Measurements from ENCODE around the gene SLFN12L. TPM values are rescaled to one million over a fixed set of nuclear protein-coding genes. Genes with fewer than 3 reads are reported as not detected.

SLFN12L gene
- total RNA-seq, 1 experiment from 2014 or later: not detected

- no peak for DNase-seq
- H2BK5ac ChIP-seq (ENCODE audit: insufficient read length, low read length): no peak overlapping the region
- no peak overlapping the region for H3K4me3 Mint-ChIP-seq
- H3K14ac ChIP-seq (ENCODE audit: insufficient read depth, low read length): no peak overlapping the region
- H3K79me1 ChIP-seq (ENCODE audit: insufficient read depth, low read depth, low read length, poor library complexity, severe bottlenecking): no peaks in the 10 kb centered on the region
- no peak overlapping the region for H3K23ac ChIP-seq (ENCODE audit: insufficient read length, low read depth, low read length)
- H2BK120ac ChIP-seq (ENCODE audit: low read depth, low read length, poor library complexity, severe bottlenecking): no peak overlapping the region
- no peak overlapping the region for H3K4me2 ChIP-seq (ENCODE audit: insufficient read depth, insufficient read length, low read length)
- H3K9me3 Mint-ChIP-seq: no peaks in the 10 kb centered on the region
- no peak overlapping the region for H2AK5ac ChIP-seq (ENCODE audit: insufficient read length, low read length)
- no peaks in the 10 kb centered on the region for H3K36me3 Mint-ChIP-seq (ENCODE audit: insufficient read depth in 1 of 3, low read depth in 3 of 3)
- WGBS (ENCODE audit: extremely low coverage, insufficient read length, low lambda C conversion rate): no CpG with 5 or more reads among the region's 5 CpGs
- no peak overlapping the region; a peak in 1 of 7 replicates for H3K27ac Mint-ChIP-seq
- H3K4me1 Mint-ChIP-seq: peaks cover 9% of the 10 kb centered on the region in 2 experiments
- no peak overlapping the region for H2BK15ac ChIP-seq (ENCODE audit: low read depth, low read length)
- H3K4me1 ChIP-seq (ENCODE audit: insufficient read depth, low read length): no peaks in the 10 kb centered on the region
- H4K91ac ChIP-seq (ENCODE audit: insufficient read length, low read depth, low read length): no peak overlapping the region
- no peak overlapping the region for H2AFZ ChIP-seq (ENCODE audit: low read length)
- no peak overlapping the region for H4K5ac ChIP-seq (ENCODE audit: insufficient read length, low read depth, low read length)
- no peak overlapping the region for H2BK12ac ChIP-seq (ENCODE audit: insufficient read length, low read depth, low read length)
- no peak overlapping the region for H3K4ac ChIP-seq (ENCODE audit: low read depth, low read length)
- no peak overlapping the region for H3T11ph ChIP-seq (ENCODE audit: low read length)
- H2BK20ac ChIP-seq (ENCODE audit: low read depth, low read length, poor library complexity, severe bottlenecking): no peak overlapping the region
- no peak overlapping the region for H3K27ac ChIP-seq (ENCODE audit: insufficient read length, low read depth, low read length)
- H3K9me3 ChIP-seq (ENCODE audit: control insufficient read depth, low read depth, low read length): no peaks in the 10 kb centered on the region
- peak; percentile 44 for TF ChIP-seq CTCF (conservative IDR thresholded peaks at IDR 0.05)
- no peak overlapping the region for H3K18ac ChIP-seq (ENCODE audit: insufficient read length, low read depth, low read length)
- no peak overlapping the region for H3K56ac ChIP-seq (ENCODE audit: insufficient read length, low read depth, low read length)
- H3K79me2 ChIP-seq (ENCODE audit: insufficient read depth, low read length): no peaks in the 10 kb centered on the region
- no peaks in the 10 kb centered on the region for H3K23me2 ChIP-seq (ENCODE audit: insufficient read length, low read depth, low read length, poor library complexity, severe bottlenecking)
- H4K20me1 ChIP-seq (ENCODE audit: control insufficient read depth, insufficient read depth, insufficient read length): no peaks in the 10 kb centered on the region
- no peak overlapping the region for H3K9ac ChIP-seq (ENCODE audit: extremely low read depth, insufficient read length, low read length)
- no peaks in the 10 kb centered on the region for H3K27me3 ChIP-seq (ENCODE audit: insufficient read depth, low read length)
- peaks cover 9% of the 10 kb centered on the region for H3K27me3 Mint-ChIP-seq (ENCODE audit: low read depth)
- H4K8ac ChIP-seq (replicated peaks; ENCODE audit: insufficient read length, low read depth, low read length): no peak overlapping the region
Observed at GRCh38 chr17:35555691-35556090, 18.2 kb upstream of the SLFN12L start.
